Panc1 (cell line): ENCODE data around the gene CBARP. TPM values are rescaled to one million over a fixed set of nuclear protein-coding genes. Genes with fewer than 3 reads are reported as not detected.
"Not testable (repeated sequence)": the region's sequence is repeated elsewhere in the genome, so short reads cannot be mapped to it uniquely, and the experiment has no call there.

Source experiments
- ATAC-seq: fragments of 200-7000 bp; cut with Tn5 transposase; 2 replicates; pipeline ENCODE4 v1.9.1; 2020; ENCODE audit warnings: mild to moderate bottlenecking, moderate library complexity
- BruUV-seq: library from RNA; stranded (reverse); fragments of 400-500 nt; replicated peaks from 2 replicates; lab custom pipeline; 2021; lab: Mats Ljungman, UMichigan
- CTCF ChIA-PET: fragments of 300-600 bp; sonication (Branson Sonifier 250); formaldehyde crosslinking; loops from one replicate; lab custom pipeline; 2022; ENCODE audit warnings: antibody characterized with exemption; lab: Charles Lee
- POLR2A ChIA-PET: fragments of 300-600 bp; sonication (Branson Sonifier 250); formaldehyde crosslinking; loops from one replicate; lab custom pipeline; 2022; ENCODE audit warnings: antibody characterized with exemption; lab: Charles Lee
- DNase-seq: peaks from one replicate; pipeline ENCODE4 v3.0.0-alpha.2; 2010; ENCODE audit warnings: low read depth, low spot score
- H3K27ac ChIP-seq: 2 replicates; pipeline ENCODE4 v1.5.1; 2011; ENCODE audit warnings: mild to moderate bottlenecking, low read length, inconsistent platforms
- H3K27me3 ChIP-seq: fragments of 200-500 bp; sonication (Bioruptor generic); 2 replicates; pipeline ENCODE4 v1.6.0; 2014; ENCODE audit warnings: low read length, inconsistent platforms; ENCODE audit not compliant: control insufficient read depth, insufficient read depth
- H3K36me3 ChIP-seq: fragments of 200-500 bp; sonication (Bioruptor generic); 2 replicates; pipeline ENCODE4 v1.5.1; 2014; ENCODE audit warnings: inconsistent platforms, mild to moderate bottlenecking, low read length, moderate library complexity; ENCODE audit not compliant: control insufficient read depth, insufficient read depth
- H3K4me1 ChIP-seq: 2 replicates; pipeline ENCODE4 v1.5.1; 2011; ENCODE audit warnings: inconsistent platforms, mild to moderate bottlenecking, low read length, moderate library complexity; ENCODE audit not compliant: control insufficient read depth, insufficient read depth
- H3K4me3 ChIP-seq, 2 experiments: 2 replicates each; pipeline ENCODE4 v1.5.1; 2011 to 2012; ENCODE audit warnings: low read depth in 2 of 2, low read length in 2 of 2, mild to moderate bottlenecking in 2 of 2, inconsistent platforms in 1 of 2, moderate library complexity in 1 of 2
- H3K9me3 ChIP-seq: fragments of 200-500 bp; sonication (Bioruptor generic); 2 replicates; pipeline ENCODE4 v1.5.1; 2014; ENCODE audit warnings: low read depth, mild to moderate bottlenecking, inconsistent platforms, low read length, moderate library complexity; ENCODE audit not compliant: control insufficient read depth, insufficient read depth
- POLR2AphosphoS5 ChIP-seq: IDR thresholded peaks from 2 replicates; pipeline ENCODE4 v1.6.1; 2012; ENCODE audit warnings: mild to moderate bottlenecking, low read depth, low read length, moderate library complexity
- REST ChIP-seq, 2 experiments: IDR thresholded peaks; 2 replicates each; pipeline ENCODE4 v1.6.1; 2011 to 2012; ENCODE audit warnings: low read depth in 2 of 2, control low read depth in 1 of 2, low read length in 1 of 2, mild to moderate bottlenecking in 1 of 2, moderate library complexity in 1 of 2; ENCODE audit not compliant: insufficient read depth in 1 of 2
- SIN3A ChIP-seq: IDR thresholded peaks from 2 replicates; pipeline ENCODE4 v1.6.1; 2012; ENCODE audit warnings: low read depth, mild to moderate bottlenecking, low read length, moderate library complexity, borderline replicate concordance; ENCODE audit not compliant: insufficient read depth
- TCF7L2 ChIP-seq: IDR thresholded peaks from 2 replicates; pipeline ENCODE4 v1.6.1; 2011; ENCODE audit warnings: mild to moderate bottlenecking, low read depth, low read length, inconsistent platforms
- in situ Hi-C: cut with HindIII; loops from 2 replicates; pipeline ENCODE4 v1.10.0; 2016; ENCODE audit warnings: low sequenced_read_pairs, low pct_unique_long_range_greater_than_20kb
- intact Hi-C: fragments of 100-400 bp; cut with micrococcal nuclease; formaldehyde crosslinking; loops from one replicate; pipeline ENCODE4 v1.10.0; 2022; ENCODE audit not compliant: unreplicated experiment
- total RNA-seq: library from RNA; stranded (reverse); gene quantifications from one replicate; pipeline ENCODE4 v1.2.1, GENCODE V29; 2021; ENCODE audit not compliant: unreplicated experiment
- TF ChIP-seq, protein P1 (sequence below): fragments of 450-650 bp; IDR thresholded peaks from 2 replicates; pipeline ENCODE4 v1.5.1; 2017; ENCODE audit warnings: mild to moderate bottlenecking

The CBARP gene
- total RNA-seq, 1 experiment from 2014 or later: 14.5 TPM

DNA sequence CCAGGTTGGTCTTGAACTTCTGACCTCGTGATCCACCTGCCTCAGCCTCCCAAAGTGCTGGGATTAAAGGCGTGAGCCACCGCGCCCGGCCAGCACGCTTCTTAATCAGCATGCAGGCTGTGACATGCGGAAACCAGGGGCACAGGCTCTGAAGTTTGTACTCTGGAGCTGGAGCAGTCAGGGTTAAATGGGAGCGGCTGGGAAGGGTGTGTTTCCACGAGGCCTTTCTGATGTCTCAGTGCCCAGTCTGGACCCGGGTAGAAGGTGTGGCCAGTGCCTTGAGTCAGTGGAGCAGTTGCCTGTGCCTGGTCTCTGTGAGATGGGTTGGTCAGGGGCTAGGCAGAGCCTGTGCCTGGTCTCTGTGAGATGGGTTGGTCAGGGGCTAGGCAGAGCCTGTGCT is 29.0 kb downstream of the CBARP start:
- H3K27me3 ChIP-seq, DNase-seq, BruUV-seq, H3K36me3 ChIP-seq, in situ Hi-C loops, H3K9me3 ChIP-seq, intact Hi-C loops, ATAC-seq, CTCF ChIA-PET, POLR2A ChIA-PET: not testable (repeated sequence)
- H3K4me3 ChIP-seq: peak overlapping the region; percentile 80 to 82
- H3K4me1 ChIP-seq: peaks cover 33% of the 10 kb centered on the region
- peak overlapping the region; percentile 61 for H3K27ac ChIP-seq

DNA sequence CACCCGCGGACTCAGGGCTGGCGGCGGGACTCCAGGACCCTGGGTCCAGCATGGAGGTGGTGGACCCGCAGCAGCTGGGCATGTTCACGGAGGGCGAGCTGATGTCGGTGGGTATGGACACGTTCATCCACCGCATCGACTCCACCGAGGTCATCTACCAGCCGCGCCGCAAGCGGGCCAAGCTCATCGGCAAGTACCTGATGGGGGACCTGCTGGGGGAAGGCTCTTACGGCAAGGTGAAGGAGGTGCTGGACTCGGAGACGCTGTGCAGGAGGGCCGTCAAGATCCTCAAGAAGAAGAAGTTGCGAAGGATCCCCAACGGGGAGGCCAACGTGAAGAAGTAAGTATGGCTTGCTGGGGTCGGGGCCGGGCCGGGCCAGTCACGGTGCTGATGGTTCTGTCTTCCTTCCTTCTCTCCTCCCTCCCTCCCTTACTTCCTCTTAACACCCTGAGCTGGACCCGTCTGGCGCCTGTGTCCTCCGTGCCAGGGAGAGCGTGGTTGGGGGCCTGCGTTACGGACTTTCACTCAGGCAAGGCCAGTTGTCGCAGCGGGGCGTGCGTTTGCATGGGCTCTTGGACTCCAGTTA is 30.8 kb downstream of the CBARP start:
- Histone ChIP-seq H3K4me1 (peaks cover 33% of the 10 kb centered on the region), H3K27me3 (no peaks in the 10 kb centered on the region), H3K36me3 (no peaks in the 10 kb centered on the region; the same call in none of the 2 replicates), H3K9me3 (no peaks in the 10 kb centered on the region), H3K4me3 (peak overlapping the region; percentile 80 to 82), H3K27ac (peak overlapping the region; percentile 94)
- ATAC-seq (peak; percentile 32), DNase-seq (no peak)
- ChIA-PET CTCF (no interaction called here), POLR2A (no interaction called here)
- in situ Hi-C loops: no loop called here
- TF ChIP-seq, protein P1, sequence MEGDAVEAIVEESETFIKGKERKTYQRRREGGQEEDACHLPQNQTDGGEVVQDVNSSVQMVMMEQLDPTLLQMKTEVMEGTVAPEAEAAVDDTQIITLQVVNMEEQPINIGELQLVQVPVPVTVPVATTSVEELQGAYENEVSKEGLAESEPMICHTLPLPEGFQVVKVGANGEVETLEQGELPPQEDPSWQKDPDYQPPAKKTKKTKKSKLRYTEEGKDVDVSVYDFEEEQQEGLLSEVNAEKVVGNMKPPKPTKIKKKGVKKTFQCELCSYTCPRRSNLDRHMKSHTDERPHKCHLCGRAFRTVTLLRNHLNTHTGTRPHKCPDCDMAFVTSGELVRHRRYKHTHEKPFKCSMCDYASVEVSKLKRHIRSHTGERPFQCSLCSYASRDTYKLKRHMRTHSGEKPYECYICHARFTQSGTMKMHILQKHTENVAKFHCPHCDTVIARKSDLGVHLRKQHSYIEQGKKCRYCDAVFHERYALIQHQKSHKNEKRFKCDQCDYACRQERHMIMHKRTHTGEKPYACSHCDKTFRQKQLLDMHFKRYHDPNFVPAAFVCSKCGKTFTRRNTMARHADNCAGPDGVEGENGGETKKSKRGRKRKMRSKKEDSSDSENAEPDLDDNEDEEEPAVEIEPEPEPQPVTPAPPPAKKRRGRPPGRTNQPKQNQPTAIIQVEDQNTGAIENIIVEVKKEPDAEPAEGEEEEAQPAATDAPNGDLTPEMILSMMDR: no peak
- no peak for TF ChIP-seq REST (IDR thresholded peaks at IDR 0.05; ENCODE audit: insufficient read depth in 1 of 2, low read depth in 2 of 2, low read length in 1 of 2)
- TF ChIP-seq TCF7L2: no peak
- TF ChIP-seq SIN3A: no peak
- no peak for TF ChIP-seq POLR2AphosphoS5
- TSS peak; percentile 79 for BruUV-seq
- intact Hi-C loops: no loop called here

GRCh38 chr19:1206150-1206863 is 31.5 kb downstream of the CBARP start:
- in situ Hi-C loops: no loop called here
- CTCF ChIA-PET: no interaction called here
- TF ChIP-seq, protein P1: no peak
- TF ChIP-seq POLR2AphosphoS5: no peak

More at GRCh38 chr19:1206150-1206863, 31.5 kb downstream of the CBARP start:
- Histone ChIP-seq H3K36me3 (no peaks in the 10 kb centered on the region; the same call in none of the 2 replicates), H3K9me3 (no peaks in the 10 kb centered on the region), H3K4me3 (peak overlapping the region; percentile 80 to 82), H3K27ac (peak overlapping the region; percentile 94), H3K4me1 (peaks cover 28% of the 10 kb centered on the region), H3K27me3 (no peaks in the 10 kb centered on the region)
- no peak for ATAC-seq
- POLR2A ChIA-PET: interaction anchor here (0.6 kb wide), 1 partner anchor 116 kb away, joined by 4 read pairs; no protein-coding TSS in a partner anchor
- intact Hi-C loops: no loop called here
- no peak for DNase-seq
- no TSS peak for BruUV-seq
